Upper lobe of left lung (tissue), 6 donors: ENCODE data around the gene ATXN1. TPM values are rescaled to one million over a fixed set of nuclear protein-coding genes. Genes with fewer than 3 reads are reported as not detected.

Experiments
- ATAC-seq, 2 donors: fragments of 200-7000 bp; cut with Tn5 transposase; one replicate each; pipeline ENCODE4 v1.9.1; 2022; ENCODE audit warnings: mild to moderate bottlenecking in 2 of 2, moderate library complexity in 2 of 2; ENCODE audit not compliant: low FRiP score in 2 of 2
- DNase-seq, 2 donors: peaks; one replicate each; pipeline ENCODE4 v3.0.0-alpha.2; 2019 to 2020
- H3K27ac ChIP-seq, 4 donors: fragments of 200-600 bp; sonication (generic); one replicate each; pipeline ENCODE4 v1.5.1; 2016 to 2019
- H3K27me3 ChIP-seq, 4 donors: fragments of 200-600 bp; sonication (generic); one replicate each; pipeline ENCODE4 v1.5.1; 2017 to 2019
- H3K36me3 ChIP-seq, 4 donors: fragments of 200-600 bp; sonication (generic); one replicate each; pipeline ENCODE4 v1.5.1; 2016 to 2019
- H3K4me1 ChIP-seq, 4 donors: fragments of 200-600 bp; sonication (generic); one replicate each; pipeline ENCODE4 v1.5.1; 2018 to 2019
- H3K4me3 ChIP-seq, 4 donors: fragments of 200-600 bp; sonication (generic); one replicate each; pipeline ENCODE4 v1.5.1; 2017 to 2019; ENCODE audit warnings: mild to moderate bottlenecking in 2 of 4, moderate library complexity in 1 of 4
- H3K9me3 ChIP-seq, 4 donors: fragments of 200-600 bp; sonication (generic); one replicate each; pipeline ENCODE4 v1.5.1; 2018 to 2019
- EP300 ChIP-seq, 4 donors: sonication (generic); formaldehyde crosslinking; IDR thresholded peaks; one replicate each; pipeline ENCODE4 v1.5.1; 2017; ENCODE audit warnings: antibody characterized with exemption in 4 of 4, control low read depth in 2 of 4
- POLR2A ChIP-seq, 4 donors: fragments of 450-650 bp; IDR thresholded peaks; one replicate each; pipeline ENCODE4 v1.5.1; 2016 to 2017; ENCODE audit warnings: antibody characterized with exemption in 4 of 4, mild to moderate bottlenecking in 2 of 4
- POLR2AphosphoS5 ChIP-seq, 2 donors: sonication (generic); formaldehyde crosslinking; IDR thresholded peaks; one replicate each; pipeline ENCODE4 v1.5.1; 2017; ENCODE audit warnings: antibody characterized with exemption in 2 of 2
- WGBS, 2 donors: methylation state at CpG; one replicate each; pipeline ENCODE4 v1.1.5; 2017 to 2018; 5-methylcytosine and 5-hydroxymethylcytosine counted together
- total RNA-seq, 6 donors: library from RNA; depleted of rRNA in 4 of 6; stranded (reverse); fragments of >200 nt in 4 of 6; gene quantifications; one replicate each; pipeline versions ENCODE4 v1.1.0 to v1.2.1, GENCODE V29; 2016 to 2021
- TF ChIP-seq, protein P1 (sequence below), 6 experiments: fragments of 450-650 bp in 4 of 6; fragments of 200-600 bp in 2 of 6; sonication (generic) in 2 of 6; IDR thresholded peaks; one replicate each; pipeline ENCODE4 v1.5.1; 2016 to 2019; ENCODE audit warnings: antibody characterized with exemption in 6 of 6
- donor health status: DM: no; HTN: no; CAD: no; lungs with moderate emphysema.
- donor health status: DM: no; HTN: yes; CAD: no; lungs with severe emphysema.

Gene ATXN1
- total RNA-seq, 6 donors from 2014 or later = 44.2 to 106 (median 71.7) TPM

DNA sequence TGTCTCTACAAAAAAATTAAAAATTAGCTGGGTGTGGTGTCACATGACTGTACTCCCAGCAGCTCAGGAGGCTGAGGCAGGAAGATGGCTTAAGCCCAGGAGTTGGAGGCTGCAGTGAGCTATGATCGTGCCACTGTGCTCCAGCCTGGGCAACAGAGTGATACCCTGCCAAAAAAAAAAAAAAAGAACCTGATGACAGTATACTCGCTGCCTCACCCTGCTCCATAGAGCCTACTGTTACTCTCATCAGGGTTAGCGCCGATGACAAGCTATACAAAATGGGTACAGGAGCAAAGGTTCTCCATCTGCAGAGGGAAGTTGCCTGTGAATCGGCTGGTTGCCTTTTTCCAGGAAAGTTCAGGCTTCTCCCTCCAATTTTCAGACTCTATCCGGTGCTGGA is 469.5 kb downstream of the ATXN1 start:
- Histone ChIP-seq H3K36me3 (peaks cover 0 to 3% (median 0%) of the 10 kb centered on the region in 4 donors), H3K27ac (no peak overlapping the region), H3K27me3 (no peaks in the 10 kb centered on the region), H3K9me3 (no peaks in the 10 kb centered on the region), H3K4me3 (no peak overlapping the region), H3K4me1 (no peaks in the 10 kb centered on the region)
- WGBS, 2 donors = 80 to 94% methylated on average over 6 of the region's 6 CpGs
- no peak for TF ChIP-seq POLR2A (IDR thresholded peaks at IDR 0.05)
- no peak for TF ChIP-seq EP300 (IDR thresholded peaks at IDR 0.05)
- TF ChIP-seq, protein P1, sequence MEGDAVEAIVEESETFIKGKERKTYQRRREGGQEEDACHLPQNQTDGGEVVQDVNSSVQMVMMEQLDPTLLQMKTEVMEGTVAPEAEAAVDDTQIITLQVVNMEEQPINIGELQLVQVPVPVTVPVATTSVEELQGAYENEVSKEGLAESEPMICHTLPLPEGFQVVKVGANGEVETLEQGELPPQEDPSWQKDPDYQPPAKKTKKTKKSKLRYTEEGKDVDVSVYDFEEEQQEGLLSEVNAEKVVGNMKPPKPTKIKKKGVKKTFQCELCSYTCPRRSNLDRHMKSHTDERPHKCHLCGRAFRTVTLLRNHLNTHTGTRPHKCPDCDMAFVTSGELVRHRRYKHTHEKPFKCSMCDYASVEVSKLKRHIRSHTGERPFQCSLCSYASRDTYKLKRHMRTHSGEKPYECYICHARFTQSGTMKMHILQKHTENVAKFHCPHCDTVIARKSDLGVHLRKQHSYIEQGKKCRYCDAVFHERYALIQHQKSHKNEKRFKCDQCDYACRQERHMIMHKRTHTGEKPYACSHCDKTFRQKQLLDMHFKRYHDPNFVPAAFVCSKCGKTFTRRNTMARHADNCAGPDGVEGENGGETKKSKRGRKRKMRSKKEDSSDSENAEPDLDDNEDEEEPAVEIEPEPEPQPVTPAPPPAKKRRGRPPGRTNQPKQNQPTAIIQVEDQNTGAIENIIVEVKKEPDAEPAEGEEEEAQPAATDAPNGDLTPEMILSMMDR (IDR thresholded peaks at IDR 0.05) = no peak
- TF ChIP-seq POLR2AphosphoS5 (IDR thresholded peaks at IDR 0.05) = no peak
- DNase-seq = no peak
- no peak for ATAC-seq

DNA sequence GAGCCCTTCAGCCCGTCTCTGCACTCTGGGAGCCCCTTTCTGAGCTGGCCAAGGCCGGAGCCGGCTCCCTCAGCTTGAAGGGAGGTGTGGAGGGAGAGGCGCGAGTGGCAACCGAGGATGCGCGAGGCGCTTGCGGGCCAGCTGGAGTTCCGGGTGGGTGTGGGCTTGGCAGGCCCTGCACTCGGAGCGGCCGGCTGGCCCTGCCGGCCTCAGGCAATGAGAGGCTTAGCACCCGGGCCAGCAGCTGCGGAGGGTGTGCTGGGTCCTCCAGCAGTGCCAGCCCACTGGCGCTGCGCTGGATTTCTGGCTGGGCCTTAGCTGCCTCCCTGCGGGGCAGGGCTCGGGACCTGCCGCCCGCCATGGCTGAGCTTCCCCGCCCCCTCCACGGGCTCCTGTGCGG is 473.1 kb downstream of the ATXN1 start:
- Histone ChIP-seq H3K4me3 (no peak overlapping the region), H3K4me1 (no peaks in the 10 kb centered on the region), H3K27me3 (no peaks in the 10 kb centered on the region), H3K9me3 (no peaks in the 10 kb centered on the region), H3K36me3 (no peaks in the 10 kb centered on the region), H3K27ac (no peak overlapping the region)
- peak in 1 of 2 donors; percentile 79 for DNase-seq
- no peak for TF ChIP-seq POLR2AphosphoS5 (IDR thresholded peaks at IDR 0.05)
- TF ChIP-seq, protein P1 (IDR thresholded peaks at IDR 0.05) = no peak
- TF ChIP-seq EP300 (IDR thresholded peaks at IDR 0.05) = no peak
- TF ChIP-seq POLR2A (IDR thresholded peaks at IDR 0.05) = no peak
- no peak for ATAC-seq
- WGBS, 2 donors = 56 to 96% methylated on average over 1 to 25 of the region's 26 CpGs

GRCh38 chr6:16286151-16286522 is 475.1 kb downstream of the ATXN1 start:
- 76 to 80% methylated on average over 9 to 15 of the region's 15 CpGs for WGBS, 2 donors
- ATAC-seq (no peak), DNase-seq (no peak)

DNA sequence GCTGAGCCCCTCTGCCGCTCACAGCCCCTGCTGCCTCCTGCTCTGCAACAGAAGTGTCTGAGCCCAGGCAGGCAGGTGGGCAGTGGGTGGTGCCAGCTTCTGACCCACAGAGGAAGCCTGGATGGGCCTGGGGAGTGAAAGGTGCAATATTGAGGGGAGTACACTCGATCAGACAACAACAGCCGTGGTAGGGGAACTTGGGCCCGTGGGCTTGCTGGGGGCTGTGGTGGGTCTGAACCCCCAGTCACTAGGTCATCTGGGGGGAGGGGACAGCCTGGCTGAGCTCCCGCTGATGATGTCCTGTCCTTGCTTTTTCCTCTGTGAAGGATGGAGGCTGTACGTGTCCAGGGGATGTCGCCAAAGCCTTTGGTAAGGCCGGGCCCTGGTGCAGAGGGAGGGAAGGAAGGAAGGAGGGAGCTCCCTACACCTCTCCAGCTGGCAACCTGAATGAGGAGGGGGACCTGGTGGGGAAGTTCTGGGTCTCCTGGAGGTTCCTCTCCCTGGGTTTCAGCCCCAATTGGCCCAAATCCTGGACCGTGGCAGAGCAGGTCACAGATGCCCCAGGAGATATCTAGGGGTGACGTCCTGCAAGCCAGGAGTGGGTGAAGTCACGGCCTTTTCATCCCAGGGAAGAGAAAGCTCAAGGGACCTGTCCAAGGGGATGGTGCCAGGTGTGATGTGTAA is 475.7 kb downstream of the ATXN1 start:
- Histone ChIP-seq H3K4me3 (no peak overlapping the region), H3K4me1 (no peaks in the 10 kb centered on the region), H3K27ac (no peak overlapping the region), H3K9me3 (no peaks in the 10 kb centered on the region), H3K27me3 (no peaks in the 10 kb centered on the region), H3K36me3 (no peaks in the 10 kb centered on the region)
- ATAC-seq (no peak), DNase-seq (no peak)
- TF ChIP-seq POLR2AphosphoS5 (IDR thresholded peaks at IDR 0.05) (no peak), EP300 (IDR thresholded peaks at IDR 0.05) (no peak), POLR2A (IDR thresholded peaks at IDR 0.05) (no peak)
- TF ChIP-seq, protein P1 (IDR thresholded peaks at IDR 0.05) = no peak
- 88 to 91% methylated on average over 6 to 11 of the region's 11 CpGs for WGBS, 2 donors

More at GRCh38 chr6:16286151-16286522, 475.1 kb downstream of the ATXN1 start:
- no peaks in the 10 kb centered on the region for H3K36me3 ChIP-seq
- TF ChIP-seq, protein P1 (IDR thresholded peaks at IDR 0.05) = peak in 5 of 6 experiments; percentile 22 to 55 (median 41)
- no peak for TF ChIP-seq EP300 (IDR thresholded peaks at IDR 0.05)
- H3K4me3 ChIP-seq = no peak overlapping the region
- H3K27ac ChIP-seq = no peak overlapping the region
- H3K4me1 ChIP-seq = no peaks in the 10 kb centered on the region
- H3K27me3 ChIP-seq = no peaks in the 10 kb centered on the region
- no peaks in the 10 kb centered on the region for H3K9me3 ChIP-seq

DNA sequence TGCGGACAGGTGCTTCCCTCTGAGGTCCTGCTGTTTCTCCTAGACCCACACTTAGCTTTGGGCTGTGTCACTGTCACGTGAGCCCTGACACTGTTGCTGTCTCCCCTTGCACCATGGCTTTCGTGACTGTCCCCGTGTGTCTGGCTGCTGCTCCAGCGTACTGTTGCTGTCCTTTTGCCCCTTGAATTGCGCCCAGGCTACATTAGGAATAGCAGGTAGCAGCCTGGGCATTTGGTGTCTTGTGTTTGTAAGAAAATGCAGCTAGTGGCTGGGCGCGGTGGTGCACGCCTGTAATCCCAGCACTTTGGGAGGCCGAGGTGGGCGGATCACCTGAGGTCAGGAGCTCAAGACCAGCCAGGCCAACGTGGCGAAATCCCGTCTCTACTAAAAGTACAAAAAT is 476.8 kb downstream of the ATXN1 start:
- WGBS, 2 donors = 94 to 95% methylated on average over 8 to 14 of the region's 14 CpGs
- Histone ChIP-seq H3K27ac (no peak overlapping the region), H3K36me3 (no peaks in the 10 kb centered on the region), H3K4me3 (no peak overlapping the region), H3K9me3 (no peaks in the 10 kb centered on the region), H3K27me3 (no peaks in the 10 kb centered on the region), H3K4me1 (no peaks in the 10 kb centered on the region)
- DNase-seq (no peak), ATAC-seq (no peak)
- TF ChIP-seq POLR2A (IDR thresholded peaks at IDR 0.05) (no peak), POLR2AphosphoS5 (IDR thresholded peaks at IDR 0.05) (no peak), EP300 (IDR thresholded peaks at IDR 0.05) (no peak)
- TF ChIP-seq, protein P1 (IDR thresholded peaks at IDR 0.05) = no peak
